ENCODE measurements around the gene TRAF1.

TRAF1 gene

DNA sequence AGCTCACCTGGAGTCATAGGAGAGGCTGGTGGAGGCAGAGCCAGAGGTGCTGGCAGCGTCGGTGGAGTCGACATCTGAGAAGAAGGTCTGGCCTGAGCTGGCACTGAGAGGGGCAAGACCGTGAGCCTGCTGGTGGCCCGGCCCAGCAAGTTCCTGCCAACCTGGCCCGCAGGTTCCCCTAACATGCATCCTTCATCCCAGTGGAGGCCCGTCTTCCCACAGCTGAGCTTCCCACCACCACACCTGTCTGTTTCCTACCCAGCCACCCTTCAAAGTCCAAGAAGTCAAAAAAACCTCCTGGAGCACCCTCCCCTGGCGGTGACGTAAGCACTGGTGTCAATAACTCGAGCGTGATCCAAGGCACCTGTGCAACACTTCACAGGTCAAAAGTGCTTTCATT lies 66.5 kb downstream of the TRAF1 start:
- Histone ChIP-seq H2BK120ac (ENCODE audit: low read depth, low read length) (no peak overlapping the region), H4K8ac (ENCODE audit: low read depth, low read length) (no peak overlapping the region), H3K4me3 (ENCODE audit: low read length) (no peak overlapping the region), H3K36me3 (ENCODE audit: control insufficient read depth, insufficient read depth, low read length) (no peaks in the 10 kb centered on the region), H3K18ac (ENCODE audit: low read length) (no peak overlapping the region), H3K4me2 (ENCODE audit: low read length) (no peak overlapping the region), H3K27ac (ENCODE audit: low read depth, low read length) (no peak overlapping the region), H3K79me2 (ENCODE audit: control insufficient read depth, insufficient read depth, low read length) (no peaks in the 10 kb centered on the region), H2BK15ac (replicated peaks; ENCODE audit: low read depth) (no peak overlapping the region), H4K5ac (ENCODE audit: low read length) (no peak overlapping the region), H2AK5ac (ENCODE audit: low read length) (no peak overlapping the region), H3K23ac (ENCODE audit: low read length) (no peak overlapping the region), H3K4me1 (ENCODE audit: control insufficient read depth, low read depth, low read length) (no peaks in the 10 kb centered on the region), H3K9ac (ENCODE audit: low read length) (no peak overlapping the region), H3K4ac (ENCODE audit: low read depth, low read length) (no peak overlapping the region), H3K27me3 (ENCODE audit: insufficient read depth, low read length, poor library complexity) (no peaks in the 10 kb centered on the region), H3K56ac (ENCODE audit: low read length) (no peak overlapping the region), H2BK5ac (ENCODE audit: low read length) (no peak overlapping the region), H3K79me1 (ENCODE audit: low read length) (no peaks in the 10 kb centered on the region)
- no CpG with 5 or more reads among the region's 11 CpGs for WGBS (ENCODE audit: extremely low coverage, insufficient coverage, low lambda C conversion rate)
- no peak for DNase-seq

DNA sequence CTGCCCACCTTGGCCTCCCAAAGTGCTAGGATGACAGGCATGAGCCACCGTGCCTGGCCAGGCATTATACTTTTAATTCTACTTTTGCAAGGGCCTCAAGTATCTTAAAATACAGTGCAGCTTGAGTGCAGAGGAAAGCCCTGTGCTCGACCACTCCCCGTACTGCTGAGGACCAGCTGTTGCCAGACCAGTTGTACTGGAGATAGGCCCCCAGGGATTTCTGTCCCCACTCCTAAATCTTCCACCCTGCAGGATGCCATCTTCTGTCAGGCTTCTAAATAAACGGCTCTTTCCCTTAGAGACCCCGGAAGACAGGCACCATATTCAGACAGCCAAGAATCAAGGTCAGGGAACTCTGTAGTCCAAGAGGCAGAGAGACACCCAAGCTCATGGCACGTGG lies 67.2 kb downstream of the TRAF1 start:
- WGBS (ENCODE audit: extremely low coverage, insufficient coverage, low lambda C conversion rate) = no CpG with 5 or more reads among the region's 6 CpGs
- Histone ChIP-seq H3K27me3 (ENCODE audit: insufficient read depth, low read length, poor library complexity) (no peaks in the 10 kb centered on the region), H2AK5ac (ENCODE audit: low read length) (no peak overlapping the region), H3K4me3 (ENCODE audit: low read length) (no peak overlapping the region), H3K4me2 (ENCODE audit: low read length) (no peak overlapping the region), H3K56ac (ENCODE audit: low read length) (no peak overlapping the region), H3K79me2 (ENCODE audit: control insufficient read depth, insufficient read depth, low read length) (no peaks in the 10 kb centered on the region), H4K8ac (ENCODE audit: low read depth, low read length) (no peak overlapping the region), H3K4me1 (ENCODE audit: control insufficient read depth, low read depth, low read length) (no peaks in the 10 kb centered on the region), H3K36me3 (ENCODE audit: control insufficient read depth, insufficient read depth, low read length) (no peaks in the 10 kb centered on the region), H2BK5ac (ENCODE audit: low read length) (no peak overlapping the region), H3K9ac (ENCODE audit: low read length) (no peak overlapping the region), H3K4ac (ENCODE audit: low read depth, low read length) (no peak overlapping the region), H3K23ac (ENCODE audit: low read length) (no peak overlapping the region), H2BK15ac (replicated peaks; ENCODE audit: low read depth) (no peak overlapping the region), H3K79me1 (ENCODE audit: low read length) (no peaks in the 10 kb centered on the region), H4K5ac (ENCODE audit: low read length) (no peak overlapping the region), H2BK120ac (ENCODE audit: low read depth, low read length) (no peak overlapping the region), H3K18ac (ENCODE audit: low read length) (no peak overlapping the region), H3K27ac (ENCODE audit: low read depth, low read length) (no peak overlapping the region)
- no peak for DNase-seq

DNA sequence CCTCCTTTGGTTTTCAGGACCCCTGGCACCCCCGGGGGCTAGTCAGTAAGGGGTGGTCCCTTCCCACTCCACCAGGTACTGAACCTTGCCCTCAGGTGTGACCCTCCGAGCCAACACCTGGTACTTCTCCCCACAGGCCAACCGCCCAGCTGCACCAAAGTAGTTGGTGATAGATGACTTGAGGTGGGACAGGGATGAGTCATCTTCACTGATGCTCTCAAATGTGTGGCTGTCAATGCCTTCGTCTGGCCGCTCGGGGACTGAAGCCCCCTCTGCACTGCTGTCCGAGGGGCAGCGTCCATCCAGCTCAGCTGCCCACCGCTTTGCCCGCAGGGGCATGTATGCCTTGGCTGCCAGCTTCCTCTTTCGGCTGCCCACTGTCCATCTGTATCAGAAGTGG lies 68.7 kb downstream of the TRAF1 start:
- no peak overlapping the region for H2BK5ac ChIP-seq (ENCODE audit: low read length)
- H3K27ac ChIP-seq (ENCODE audit: low read depth, low read length) = no peak overlapping the region
- H2BK15ac ChIP-seq (replicated peaks; ENCODE audit: low read depth) = no peak overlapping the region
- no peaks in the 10 kb centered on the region for H3K79me1 ChIP-seq (ENCODE audit: low read length)
- no peak overlapping the region for H2BK120ac ChIP-seq (ENCODE audit: low read depth, low read length)
- no peak overlapping the region for H3K4me3 ChIP-seq (ENCODE audit: low read length)
- no peak overlapping the region for H2AK5ac ChIP-seq (ENCODE audit: low read length)
- WGBS (ENCODE audit: extremely low coverage, insufficient coverage, low lambda C conversion rate) = no CpG with 5 or more reads among the region's 11 CpGs
- no peak overlapping the region for H3K9ac ChIP-seq (ENCODE audit: low read length)
- no peaks in the 10 kb centered on the region for H3K36me3 ChIP-seq (ENCODE audit: control insufficient read depth, insufficient read depth, low read length)
- H3K56ac ChIP-seq (ENCODE audit: low read length) = no peak overlapping the region
- no peak overlapping the region for H4K5ac ChIP-seq (ENCODE audit: low read length)
- no peak overlapping the region for H3K4ac ChIP-seq (ENCODE audit: low read depth, low read length)
- H3K27me3 ChIP-seq (ENCODE audit: insufficient read depth, low read length, poor library complexity) = no peaks in the 10 kb centered on the region
- no peak overlapping the region for H3K18ac ChIP-seq (ENCODE audit: low read length)
- no peak overlapping the region for H3K4me2 ChIP-seq (ENCODE audit: low read length)
- no peak overlapping the region for H4K8ac ChIP-seq (ENCODE audit: low read depth, low read length)
- no peak for DNase-seq
- no peak overlapping the region for H3K23ac ChIP-seq (ENCODE audit: low read length)
- H3K4me1 ChIP-seq (ENCODE audit: control insufficient read depth, low read depth, low read length) = no peaks in the 10 kb centered on the region
- H3K79me2 ChIP-seq (ENCODE audit: control insufficient read depth, insufficient read depth, low read length) = no peaks in the 10 kb centered on the region

DNA sequence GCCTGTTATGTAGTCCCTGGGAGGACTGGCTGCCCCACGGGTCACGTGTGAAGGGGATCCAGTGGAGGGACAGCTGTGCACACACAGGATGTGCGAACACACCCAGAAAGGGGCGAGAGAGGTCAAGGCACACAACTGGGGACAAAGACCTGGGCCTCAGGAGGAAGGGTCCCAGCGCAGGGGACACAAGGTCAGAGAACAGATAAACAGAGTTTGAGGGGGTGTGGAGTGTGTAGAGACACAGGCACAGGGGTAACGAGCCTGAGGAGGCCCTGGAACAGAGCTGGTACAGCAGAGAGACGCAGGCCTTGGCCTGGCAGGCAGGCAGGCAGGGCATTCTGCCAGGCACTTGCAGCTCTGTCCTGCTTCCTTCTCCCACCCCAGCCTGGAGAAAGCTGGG lies 69.1 kb downstream of the TRAF1 start:
- Histone ChIP-seq H3K9ac (ENCODE audit: low read length) (no peak overlapping the region), H3K79me1 (ENCODE audit: low read length) (no peaks in the 10 kb centered on the region), H3K18ac (ENCODE audit: low read length) (no peak overlapping the region), H2AK5ac (ENCODE audit: low read length) (no peak overlapping the region), H3K4me1 (ENCODE audit: control insufficient read depth, low read depth, low read length) (no peaks in the 10 kb centered on the region), H4K5ac (ENCODE audit: low read length) (no peak overlapping the region), H3K4me2 (ENCODE audit: low read length) (no peak overlapping the region), H3K27me3 (ENCODE audit: insufficient read depth, low read length, poor library complexity) (no peaks in the 10 kb centered on the region), H3K36me3 (ENCODE audit: control insufficient read depth, insufficient read depth, low read length) (no peaks in the 10 kb centered on the region), H3K27ac (ENCODE audit: low read depth, low read length) (no peak overlapping the region), H2BK15ac (replicated peaks; ENCODE audit: low read depth) (no peak overlapping the region), H4K8ac (ENCODE audit: low read depth, low read length) (no peak overlapping the region), H3K23ac (ENCODE audit: low read length) (no peak overlapping the region), H2BK120ac (ENCODE audit: low read depth, low read length) (no peak overlapping the region), H3K4ac (ENCODE audit: low read depth, low read length) (no peak overlapping the region), H3K56ac (ENCODE audit: low read length) (no peak overlapping the region), H3K79me2 (ENCODE audit: control insufficient read depth, insufficient read depth, low read length) (no peaks in the 10 kb centered on the region), H2BK5ac (ENCODE audit: low read length) (no peak overlapping the region), H3K4me3 (ENCODE audit: low read length) (no peak overlapping the region)
- DNase-seq = no peak
- no CpG with 5 or more reads among the region's 7 CpGs for WGBS (ENCODE audit: extremely low coverage, insufficient coverage, low lambda C conversion rate)

DNA sequence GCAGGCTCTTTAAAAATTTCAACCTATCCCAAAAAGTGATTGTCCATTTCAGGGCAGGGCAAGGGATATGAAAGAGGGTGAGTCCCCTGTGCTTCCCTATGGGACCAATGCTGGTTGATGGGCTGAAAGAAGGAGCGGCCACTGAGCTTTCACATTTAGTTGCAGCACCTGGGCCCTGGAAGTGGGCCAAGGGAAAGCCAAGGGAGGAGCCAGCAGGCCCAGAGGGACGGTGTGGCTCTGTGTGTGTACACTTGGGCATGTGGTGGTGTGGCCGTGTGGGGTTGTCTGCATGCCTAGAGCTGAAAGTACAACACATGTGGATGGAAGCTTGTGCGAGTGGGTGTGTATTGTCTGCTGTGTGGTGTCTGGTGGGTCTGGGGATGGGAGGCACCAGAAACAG lies 69.9 kb downstream of the TRAF1 start:
- no peak overlapping the region for H3K9ac ChIP-seq (ENCODE audit: low read length)

DNA sequence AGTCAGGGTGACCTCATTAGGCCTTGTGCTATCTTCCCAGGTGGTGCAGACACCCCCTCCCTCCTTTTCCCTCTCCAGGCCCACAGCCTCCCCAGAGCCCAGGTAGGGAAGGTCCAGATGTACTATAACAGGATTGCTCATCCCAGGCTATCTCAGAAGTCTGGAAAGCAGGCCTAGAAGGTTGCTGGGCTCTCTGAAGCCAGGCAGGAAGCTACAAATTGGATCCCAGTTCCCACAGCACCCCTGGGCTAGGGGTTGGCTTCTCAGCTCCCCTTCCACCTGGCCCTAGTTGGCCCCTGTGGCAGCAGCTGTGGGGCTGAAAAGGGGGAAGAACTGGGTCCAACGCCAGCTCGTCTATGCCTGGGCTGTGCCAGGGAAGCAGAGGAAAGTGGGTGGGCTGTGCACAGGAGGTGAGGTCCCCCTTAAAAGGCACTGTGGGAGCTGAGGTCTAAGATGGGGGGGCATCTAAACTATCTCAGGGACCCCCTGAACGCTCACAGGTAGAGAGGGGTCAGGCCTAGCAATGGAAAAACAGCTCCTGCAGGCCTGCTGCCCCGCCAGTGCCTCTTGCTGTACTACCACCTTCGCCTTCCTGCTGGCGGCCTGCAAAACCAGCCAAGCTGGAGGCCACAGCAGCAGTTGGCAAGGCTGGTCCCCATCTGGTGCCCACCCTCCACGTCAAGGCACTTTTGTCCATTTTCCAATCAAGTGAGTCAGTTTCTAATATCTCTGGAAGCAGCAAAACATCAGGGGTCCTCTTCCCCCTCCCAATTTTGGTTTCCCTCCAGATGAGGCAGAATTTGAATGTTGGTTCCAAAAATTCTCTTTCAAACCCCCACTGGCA lies 70.5 kb downstream of the TRAF1 start:
- no CpG with 5 or more reads among the region's 7 CpGs for WGBS (ENCODE audit: extremely low coverage, insufficient coverage, low lambda C conversion rate)
- H3K4me2 ChIP-seq (ENCODE audit: low read length) = no peak overlapping the region

More for the DNA sequence above, 69.9 kb downstream of the TRAF1 start:
- Histone ChIP-seq H2BK15ac (replicated peaks; ENCODE audit: low read depth) (no peak overlapping the region), H4K5ac (ENCODE audit: low read length) (no peak overlapping the region), H3K4ac (ENCODE audit: low read depth, low read length) (no peak overlapping the region), H3K4me1 (ENCODE audit: control insufficient read depth, low read depth, low read length) (peaks cover 2% of the 10 kb centered on the region), H3K18ac (ENCODE audit: low read length) (no peak overlapping the region), H2BK120ac (ENCODE audit: low read depth, low read length) (no peak overlapping the region), H3K79me2 (ENCODE audit: control insufficient read depth, insufficient read depth, low read length) (no peaks in the 10 kb centered on the region), H2AK5ac (ENCODE audit: low read length) (no peak overlapping the region), H3K23ac (ENCODE audit: low read length) (no peak overlapping the region), H3K79me1 (ENCODE audit: low read length) (no peaks in the 10 kb centered on the region), H3K27ac (ENCODE audit: low read depth, low read length) (no peak overlapping the region), H3K27me3 (ENCODE audit: insufficient read depth, low read length, poor library complexity) (no peaks in the 10 kb centered on the region), H3K4me3 (ENCODE audit: low read length) (no peak overlapping the region), H4K8ac (ENCODE audit: low read depth, low read length) (no peak overlapping the region), H3K4me2 (ENCODE audit: low read length) (no peak overlapping the region), H3K36me3 (ENCODE audit: control insufficient read depth, insufficient read depth, low read length) (no peaks in the 10 kb centered on the region), H2BK5ac (ENCODE audit: low read length) (no peak overlapping the region), H3K56ac (ENCODE audit: low read length) (no peak overlapping the region)
- no peak for DNase-seq
- WGBS (ENCODE audit: extremely low coverage, insufficient coverage, low lambda C conversion rate) = no CpG with 5 or more reads among the region's 4 CpGs

More for the DNA sequence above, 70.5 kb downstream of the TRAF1 start:
- no peak overlapping the region for H3K23ac ChIP-seq (ENCODE audit: low read length)
- no peaks in the 10 kb centered on the region for H3K27me3 ChIP-seq (ENCODE audit: insufficient read depth, low read length, poor library complexity)
- H3K56ac ChIP-seq (ENCODE audit: low read length) = no peak overlapping the region
- H3K4ac ChIP-seq (ENCODE audit: low read depth, low read length) = no peak overlapping the region
- no peak overlapping the region for H4K8ac ChIP-seq (ENCODE audit: low read depth, low read length)
- H3K36me3 ChIP-seq (ENCODE audit: control insufficient read depth, insufficient read depth, low read length) = no peaks in the 10 kb centered on the region
- no peak overlapping the region for H3K9ac ChIP-seq (ENCODE audit: low read length)
- no peaks in the 10 kb centered on the region for H3K79me2 ChIP-seq (ENCODE audit: control insufficient read depth, insufficient read depth, low read length)
- H3K4me3 ChIP-seq (ENCODE audit: low read length) = no peak overlapping the region
- H3K4me1 ChIP-seq (ENCODE audit: control insufficient read depth, low read depth, low read length) = peaks cover 2% of the 10 kb centered on the region
- H2BK5ac ChIP-seq (ENCODE audit: low read length) = no peak overlapping the region
- H4K5ac ChIP-seq (ENCODE audit: low read length) = no peak overlapping the region
- no peaks in the 10 kb centered on the region for H3K79me1 ChIP-seq (ENCODE audit: low read length)
- H2BK120ac ChIP-seq (ENCODE audit: low read depth, low read length) = no peak overlapping the region
- no peak overlapping the region for H3K18ac ChIP-seq (ENCODE audit: low read length)
- no peak overlapping the region for H3K27ac ChIP-seq (ENCODE audit: low read depth, low read length)
- H2BK15ac ChIP-seq (replicated peaks; ENCODE audit: low read depth) = no peak overlapping the region
- DNase-seq = no peak
- no peak overlapping the region for H2AK5ac ChIP-seq (ENCODE audit: low read length)
